ENCODE results near the gene CFAP73. TPM values are rescaled to one million over a fixed set of nuclear protein-coding genes. Genes with fewer than 3 reads are reported as not detected.

CFAP73 gene
- polyA plus RNA-seq, 3 donors: 0.14 TPM; not detected in 2

- Histone ChIP-seq H3K9me3 (replicated peaks in 1 of 2; ENCODE audit: control insufficient read depth in 1 of 2, insufficient read depth in 1 of 2, low read length in 2 of 2) (no peaks in the 10 kb centered on the region), H3K27ac (ENCODE audit: low read depth in 1 of 2, low read length in 2 of 2) (no peak overlapping the region), H4K20me1 (ENCODE audit: insufficient read depth, low read length) (no peaks in the 10 kb centered on the region), H3K27me3 (ENCODE audit: control insufficient read depth in 2 of 2, insufficient read depth in 2 of 2, low read length in 2 of 2) (no peaks in the 10 kb centered on the region), H3K4me3 (replicated peaks in 1 of 3; ENCODE audit: low read depth in 2 of 3, low read length in 3 of 3) (no peak overlapping the region), H3K4me2 (replicated peaks; ENCODE audit: extremely low read depth, low read length, poor library complexity, severe bottlenecking) (no peak overlapping the region), H3K36me3 (replicated peaks in 1 of 2; ENCODE audit: control insufficient read depth in 1 of 2, insufficient read depth in 2 of 2, low read length in 2 of 2) (peaks cover 88 to 95% of the 10 kb centered on the region in 2 donors), H2AFZ (ENCODE audit: insufficient read depth, low read depth, low read length, poor library complexity, severe bottlenecking) (no peak overlapping the region), H3K4me1 (ENCODE audit: control insufficient read depth in 1 of 2, insufficient read depth in 2 of 2, low read length in 2 of 2) (no peaks in the 10 kb centered on the region), H3K79me2 (ENCODE audit: insufficient read depth, low read length) (no peaks in the 10 kb centered on the region), H3K9ac (ENCODE audit: insufficient read depth, low read length, poor library complexity, severe bottlenecking) (no peak overlapping the region)
- H3K4me3 Mint-ChIP-seq: no peak overlapping the region
- peaks cover 86 to 96% of the 10 kb centered on the region in 2 donors for H3K36me3 Mint-ChIP-seq
- peaks cover 0 to 3% (median 0%) of the 10 kb centered on the region in 7 donors for H3K9me3 Mint-ChIP-seq
- H3K4me1 Mint-ChIP-seq: no peaks in the 10 kb centered on the region
- TF ChIP-seq CTCF (IDR thresholded peaks at IDR 0.05): no peak
- H3K27me3 Mint-ChIP-seq (ENCODE audit: low read depth in 3 of 3): peaks cover 0 to 4% (median 0%) of the 10 kb centered on the region in 3 donors
- no peak for DNase-seq
- WGBS (ENCODE audit: insufficient coverage): 97% methylated on average over 4 of the region's 7 CpGs
- intact Hi-C loops (cut with micrococcal nuclease): loop anchor here in 1 of 2 donors (5.0 kb wide), 1 partner anchor 181 kb away; no protein-coding TSS in a partner anchor
- peak overlapping the region in 2 of 7 donors; percentile 10 to 33 for H3K27ac Mint-ChIP-seq
Measured at GRCh38 chr12:113173081-113173698, 23.7 kb downstream of the CFAP73 start.

- Histone ChIP-seq H4K20me1 (ENCODE audit: insufficient read depth, low read length) (peaks cover 3% of the 10 kb centered on the region), H3K4me1 (ENCODE audit: control insufficient read depth in 1 of 2, insufficient read depth in 2 of 2, low read length in 2 of 2) (no peaks in the 10 kb centered on the region), H3K79me2 (ENCODE audit: insufficient read depth, low read length) (no peaks in the 10 kb centered on the region), H3K27me3 (ENCODE audit: control insufficient read depth in 2 of 2, insufficient read depth in 2 of 2, low read length in 2 of 2) (no peaks in the 10 kb centered on the region), H3K9me3 (replicated peaks in 1 of 2; ENCODE audit: control insufficient read depth in 1 of 2, insufficient read depth in 1 of 2, low read length in 2 of 2) (no peaks in the 10 kb centered on the region), H3K36me3 (replicated peaks in 1 of 2; ENCODE audit: control insufficient read depth in 1 of 2, insufficient read depth in 2 of 2, low read length in 2 of 2) (peaks cover 89 to 95% of the 10 kb centered on the region in 2 donors), H3K4me2 (replicated peaks; ENCODE audit: extremely low read depth, low read length, poor library complexity, severe bottlenecking) (no peak overlapping the region), H3K9ac (ENCODE audit: insufficient read depth, low read length, poor library complexity, severe bottlenecking) (no peak overlapping the region), H3K4me3 (replicated peaks in 1 of 3; ENCODE audit: low read depth in 2 of 3, low read length in 3 of 3) (no peak overlapping the region), H2AFZ (ENCODE audit: insufficient read depth, low read depth, low read length, poor library complexity, severe bottlenecking) (no peak overlapping the region), H3K27ac (ENCODE audit: low read depth in 1 of 2, low read length in 2 of 2) (no peak overlapping the region)
- TF ChIP-seq CTCF (IDR thresholded peaks at IDR 0.05): peak; percentile 99
- Mint-ChIP-seq H3K36me3 (peaks cover 87 to 96% of the 10 kb centered on the region in 2 donors), H3K4me1 (no peaks in the 10 kb centered on the region), H3K9me3 (peaks cover 0 to 3% (median 0%) of the 10 kb centered on the region in 7 donors), H3K4me3 (no peak overlapping the region), H3K27ac (peak overlapping the region in 1 of 7 donors; percentile 75), H3K27me3 (ENCODE audit: low read depth in 3 of 3) (peaks cover 0 to 4% (median 0%) of the 10 kb centered on the region in 3 donors)
- intact Hi-C loops (cut with micrococcal nuclease): loop anchor here (1.0 to 5.0 kb wide), 3 partner anchors 126 to 182 kb away; no protein-coding TSS in a partner anchor
- peak; percentile 49 to 55 (median 52) for DNase-seq
- WGBS (ENCODE audit: insufficient coverage): 60% methylated on average over 17 of the region's 32 CpGs
Measured at GRCh38 chr12:113174461-113175384, 25.2 kb downstream of the CFAP73 start.

All from CD14-positive monocyte (primary cell).